GM23248 (cell line): ENCODE data around the gene FXYD5.

ENCODE experiments used
- EZH2 ChIP-seq: fragments of 200-600 bp; sonication (generic); IDR thresholded peaks from 2 replicates; pipeline ENCODE4 v1.6.1; 2018; ENCODE audit warnings: antibody characterized with exemption, mild to moderate bottlenecking; ENCODE audit not compliant: insufficient read depth, poor library complexity, severe bottlenecking
- EZH2phosphoT487 ChIP-seq: fragments of 200-600 bp; sonication (generic); IDR thresholded peaks from 2 replicates; pipeline ENCODE4 v1.6.1; 2018; ENCODE audit warnings: antibody characterized with exemption, moderate library complexity, mild to moderate bottlenecking, low read depth; ENCODE audit not compliant: insufficient read depth

DNA sequence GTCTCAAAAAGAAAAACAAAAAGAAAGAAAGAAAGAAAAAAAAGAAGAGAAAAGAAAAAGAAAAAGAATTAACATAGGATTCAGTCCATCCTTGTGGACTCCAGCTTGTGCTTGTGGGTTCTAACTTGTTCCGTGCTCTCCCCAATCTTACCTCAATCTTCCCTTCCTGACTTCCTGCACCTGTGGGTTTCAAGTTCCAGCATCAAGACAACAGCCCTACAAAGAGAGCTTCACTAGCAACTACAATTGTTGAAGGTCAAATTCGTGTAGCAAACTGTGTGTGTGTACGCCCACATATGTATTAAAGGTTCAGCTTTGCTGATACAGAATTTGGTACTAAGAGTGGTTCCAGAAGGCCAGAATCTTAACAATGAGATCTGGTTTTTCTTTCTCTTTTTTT lies 25.3 kb downstream of the FXYD5 start:
- TF ChIP-seq EZH2 (no peak), EZH2phosphoT487 (no peak)
